CD4-positive, alpha-beta T cell (primary cell): ENCODE data around the gene PTPRM. TPM values are rescaled to one million over a fixed set of nuclear protein-coding genes. Genes with fewer than 3 reads are reported as not detected.

ENCODE experiments used
- ATAC-seq: fragments of 200-7000 bp; cut with Tn5 transposase; one replicate; pipeline ENCODE4 v1.10.0; 2022; ENCODE audit warnings: mild to moderate bottlenecking; ENCODE audit not compliant: poor library complexity
- CTCF ChIA-PET: fragments of 350-600 bp; sonication (Branson Sonifier 250); formaldehyde crosslinking; loops from one replicate; lab custom pipeline; 2021; ENCODE audit warnings: antibody characterized with exemption, inconsistent platforms; lab: Charles Lee
- POLR2A ChIA-PET: fragments of 350-600 bp; sonication (Branson Sonifier 250); formaldehyde crosslinking; loops from one replicate; lab custom pipeline; 2021; ENCODE audit warnings: antibody characterized with exemption, inconsistent platforms; lab: Charles Lee
- DNase-seq, 14 experiments: peaks; one replicate each; pipeline ENCODE4 v3.0.0-alpha.2; 2013 to 2020; ENCODE audit warnings: mixed read lengths in 2 of 14
- H3K27ac ChIP-seq, 2 donors: one replicate each; pipeline versions ENCODE4 v1.5.1 to v1.7.0; 2013; ENCODE audit warnings: low read length in 2 of 2, low read depth in 1 of 2, mild to moderate bottlenecking in 1 of 2
- H3K27me3 ChIP-seq, 2 experiments: 1 replicate in 1 of 2; 2 replicates in 1 of 2; pipeline versions ENCODE4 v1.6.1 to v1.7.0; 2013; ENCODE audit warnings: low read length in 2 of 2, control low read depth in 1 of 2, mild to moderate bottlenecking in 1 of 2, moderate library complexity in 1 of 2; ENCODE audit not compliant: insufficient read depth in 2 of 2, control insufficient read depth in 1 of 2
- H3K36me3 ChIP-seq: one replicate; pipeline ENCODE4 v1.6.1; 2013; ENCODE audit warnings: low read length, control low read depth; ENCODE audit not compliant: insufficient read depth
- H3K4me1 ChIP-seq: one replicate; pipeline ENCODE4 v1.6.1; 2013; ENCODE audit warnings: low read length, control low read depth; ENCODE audit not compliant: insufficient read depth
- H3K4me3 ChIP-seq: one replicate; pipeline ENCODE4 v1.5.1; 2013; ENCODE audit warnings: mild to moderate bottlenecking, low read length, moderate library complexity
- H3K9me3 ChIP-seq, 2 experiments: 1 replicate in 1 of 2; 2 replicates in 1 of 2; pipeline versions ENCODE4 v1.6.1 to v1.7.0; 2013; ENCODE audit warnings: low read length in 2 of 2, mild to moderate bottlenecking in 2 of 2, control low read depth in 1 of 2, moderate library complexity in 1 of 2; ENCODE audit not compliant: control insufficient read depth in 1 of 2, insufficient read depth in 1 of 2
- H3K27ac Mint-ChIP-seq: one replicate; pipeline ENCODE4 v1.8.0; 2020; ENCODE audit warnings: mixed read lengths
- H3K27me3 Mint-ChIP-seq: one replicate; pipeline ENCODE4 v1.8.0; 2021; ENCODE audit warnings: mixed read lengths
- H3K36me3 Mint-ChIP-seq: one replicate; pipeline ENCODE4 v1.8.0; 2021; ENCODE audit warnings: low read depth, mixed read lengths
- H3K4me1 Mint-ChIP-seq: one replicate; pipeline ENCODE4 v1.8.0; 2021; ENCODE audit warnings: low read depth, mixed read lengths
- H3K4me3 Mint-ChIP-seq: one replicate; pipeline ENCODE4 v1.8.0; 2020; ENCODE audit warnings: mild to moderate bottlenecking, mixed read lengths
- H3K9me3 Mint-ChIP-seq: one replicate; pipeline ENCODE4 v1.8.0; 2020; ENCODE audit warnings: mixed read lengths
- intact Hi-C, 2 experiments: fragments of 100-400 bp; cut with DNase I in 1 of 2; cut with micrococcal nuclease in 1 of 2; formaldehyde crosslinking; loops; one replicate each; pipeline versions ENCODE4 v1.15.1 to v1.9.0; 2023 to 2025; cut with DNase I, micrococcal nuclease
- total RNA-seq, 174 experiments: library from RNA in 2 of 174; stranded (reverse) in 2 of 174; gene quantifications; one replicate each; pipeline ENCODE4 v1.2.3 and lab custom pipeline; 2021 to 2026
- TF ChIP-seq, protein P1 (sequence below): fragments of 200-600 bp; IDR thresholded peaks from one replicate; pipeline ENCODE4 v1.8.0; 2022; ENCODE audit warnings: antibody characterized with exemption, mild to moderate bottlenecking

Gene PTPRM
- total RNA-seq, 2 experiments from 2014 or later = 21.7 to 21.9 TPM

DNA sequence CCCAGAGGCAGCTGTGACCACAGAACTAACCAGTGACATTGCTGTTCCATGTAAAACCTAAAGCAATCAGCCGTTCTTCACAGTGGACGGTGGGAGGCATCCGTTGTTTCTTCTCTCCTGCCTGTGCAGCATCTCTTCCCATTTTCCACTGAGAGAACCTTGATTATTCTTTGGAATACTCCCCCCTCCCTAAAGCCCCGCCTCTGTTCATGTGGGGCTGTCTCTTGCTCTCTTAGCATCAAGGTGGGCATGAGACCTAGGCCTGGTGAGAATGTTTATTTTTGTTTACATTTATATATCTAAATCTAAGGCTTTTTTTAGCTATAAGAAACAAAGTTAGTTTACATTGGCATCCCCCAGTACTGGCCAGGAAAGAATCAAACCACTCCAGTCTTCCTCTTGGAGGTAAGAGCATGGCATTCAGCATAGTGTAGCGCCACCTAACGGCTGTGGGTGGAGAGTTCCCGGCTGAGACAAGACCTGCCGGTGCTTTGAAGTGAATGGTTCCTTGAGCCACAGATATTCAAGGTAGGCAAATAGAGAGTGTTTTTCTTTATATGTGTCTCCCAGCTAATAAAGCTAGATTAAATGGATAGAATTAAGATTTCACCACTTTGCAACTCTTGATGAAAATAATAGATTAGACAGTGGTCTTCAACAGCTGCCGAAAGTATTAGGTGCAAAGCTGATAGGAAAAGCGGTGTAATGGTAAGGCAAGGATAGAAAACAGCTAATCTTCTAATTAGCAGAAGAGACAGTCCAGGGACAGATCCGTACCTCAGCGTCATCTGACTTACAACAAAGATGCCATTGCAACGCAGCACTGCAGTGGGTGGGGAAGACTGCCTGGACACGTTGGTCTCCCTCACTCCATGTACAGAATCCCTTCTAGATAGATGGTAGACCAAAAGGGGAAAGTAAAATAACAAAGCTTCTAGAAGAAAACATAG is 822.5 kb downstream of the PTPRM start:
- Mint-ChIP-seq H3K36me3 (peaks cover 10% of the 10 kb centered on the region), H3K27me3 (no peaks in the 10 kb centered on the region), H3K4me1 (no peaks in the 10 kb centered on the region), H3K9me3 (no peaks in the 10 kb centered on the region), H3K4me3 (no peak overlapping the region), H3K27ac (no peak overlapping the region)
- DNase-seq (peak in 4 of 14 experiments; percentile 8 to 55 (median 24)), ATAC-seq (no peak)
- TF ChIP-seq, protein P1, sequence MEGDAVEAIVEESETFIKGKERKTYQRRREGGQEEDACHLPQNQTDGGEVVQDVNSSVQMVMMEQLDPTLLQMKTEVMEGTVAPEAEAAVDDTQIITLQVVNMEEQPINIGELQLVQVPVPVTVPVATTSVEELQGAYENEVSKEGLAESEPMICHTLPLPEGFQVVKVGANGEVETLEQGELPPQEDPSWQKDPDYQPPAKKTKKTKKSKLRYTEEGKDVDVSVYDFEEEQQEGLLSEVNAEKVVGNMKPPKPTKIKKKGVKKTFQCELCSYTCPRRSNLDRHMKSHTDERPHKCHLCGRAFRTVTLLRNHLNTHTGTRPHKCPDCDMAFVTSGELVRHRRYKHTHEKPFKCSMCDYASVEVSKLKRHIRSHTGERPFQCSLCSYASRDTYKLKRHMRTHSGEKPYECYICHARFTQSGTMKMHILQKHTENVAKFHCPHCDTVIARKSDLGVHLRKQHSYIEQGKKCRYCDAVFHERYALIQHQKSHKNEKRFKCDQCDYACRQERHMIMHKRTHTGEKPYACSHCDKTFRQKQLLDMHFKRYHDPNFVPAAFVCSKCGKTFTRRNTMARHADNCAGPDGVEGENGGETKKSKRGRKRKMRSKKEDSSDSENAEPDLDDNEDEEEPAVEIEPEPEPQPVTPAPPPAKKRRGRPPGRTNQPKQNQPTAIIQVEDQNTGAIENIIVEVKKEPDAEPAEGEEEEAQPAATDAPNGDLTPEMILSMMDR = peak; percentile 55
- no peaks in the 10 kb centered on the region for H3K27me3 ChIP-seq
- ChIA-PET POLR2A (no interaction called here), CTCF (no interaction called here)
- H3K27ac ChIP-seq = no peak overlapping the region
- H3K36me3 ChIP-seq = no peaks in the 10 kb centered on the region
- no peaks in the 10 kb centered on the region for H3K4me1 ChIP-seq
- H3K9me3 ChIP-seq = peaks cover 0 to 4% of the 10 kb centered on the region in 2 experiments
- no peak overlapping the region for H3K4me3 ChIP-seq
- intact Hi-C loops = no loop called here

DNA sequence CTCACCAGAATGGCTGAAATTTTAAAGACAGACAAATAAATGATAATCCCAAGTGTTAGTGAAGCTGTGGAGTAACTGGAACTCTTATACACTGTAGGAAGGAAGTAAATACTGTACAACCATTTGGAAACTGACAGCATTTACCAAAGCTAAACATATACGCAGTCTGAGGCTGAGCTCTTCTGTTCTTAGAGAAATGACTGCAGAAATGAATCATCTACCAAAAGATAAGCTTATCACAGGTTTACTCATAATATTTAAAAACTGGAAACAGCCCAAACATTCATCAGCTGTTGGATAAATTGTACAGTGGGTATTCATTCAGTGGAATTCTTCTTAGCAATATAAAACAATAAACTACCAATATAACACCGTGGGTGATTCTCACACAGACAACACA is 824.0 kb downstream of the PTPRM start:
- H3K27ac ChIP-seq = no peak overlapping the region
- Mint-ChIP-seq H3K4me1 (no peaks in the 10 kb centered on the region), H3K27me3 (no peaks in the 10 kb centered on the region), H3K9me3 (no peaks in the 10 kb centered on the region), H3K4me3 (no peak overlapping the region), H3K36me3 (peaks cover 10% of the 10 kb centered on the region), H3K27ac (no peak overlapping the region)
- TF ChIP-seq, protein P1 = no peak
- no peak for DNase-seq
- no peaks in the 10 kb centered on the region for H3K27me3 ChIP-seq
- no peaks in the 10 kb centered on the region for H3K4me1 ChIP-seq
- ATAC-seq = no peak
- peaks cover 0 to 4% of the 10 kb centered on the region in 2 experiments for H3K9me3 ChIP-seq
- peaks cover 4% of the 10 kb centered on the region for H3K36me3 ChIP-seq
- POLR2A ChIA-PET = no interaction called here
- no peak overlapping the region for H3K4me3 ChIP-seq
- intact Hi-C loops = no loop called here
- CTCF ChIA-PET = no interaction called here

DNA sequence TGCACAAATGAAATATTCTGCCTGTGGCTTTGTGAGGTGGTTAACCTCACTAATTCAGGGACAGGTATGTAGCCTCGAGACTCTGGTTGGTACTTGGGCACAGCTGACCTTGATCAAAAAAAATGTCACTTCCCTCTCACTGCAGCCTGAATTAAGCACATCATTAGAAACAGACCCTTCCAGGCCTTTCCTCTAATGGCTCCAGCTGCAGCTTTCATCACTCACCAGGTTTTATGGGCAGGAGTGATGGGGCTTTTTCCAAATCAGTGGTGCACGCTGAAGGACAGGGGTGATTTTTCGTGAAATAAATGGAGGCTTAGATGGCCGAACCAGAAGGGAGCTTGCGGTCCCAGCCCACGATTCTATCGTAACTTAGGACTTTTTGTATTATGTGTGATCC is 829.1 kb downstream of the PTPRM start:
- Histone ChIP-seq H3K4me3 (no peak overlapping the region), H3K9me3 (peaks cover 0 to 4% of the 10 kb centered on the region in 2 experiments), H3K27me3 (no peaks in the 10 kb centered on the region), H3K36me3 (peaks cover 4% of the 10 kb centered on the region), H3K4me1 (no peaks in the 10 kb centered on the region), H3K27ac (no peak overlapping the region)
- no peaks in the 10 kb centered on the region for H3K9me3 Mint-ChIP-seq
- intact Hi-C loops = no loop called here
- DNase-seq (no peak), ATAC-seq (no peak)
- H3K27ac Mint-ChIP-seq = no peak overlapping the region
- H3K36me3 Mint-ChIP-seq = peaks cover 9% of the 10 kb centered on the region
- ChIA-PET CTCF (no interaction called here), POLR2A (no interaction called here)
- H3K4me3 Mint-ChIP-seq = no peak overlapping the region
- no peaks in the 10 kb centered on the region for H3K4me1 Mint-ChIP-seq
- H3K27me3 Mint-ChIP-seq = no peaks in the 10 kb centered on the region
- TF ChIP-seq, protein P1 = no peak
